Panc1 (cell line): ENCODE data around the gene PALB2.

Experiments used
- POLR2AphosphoS5 ChIP-seq: IDR thresholded peaks from 2 replicates; pipeline ENCODE4 v1.6.1; 2012; ENCODE audit warnings: mild to moderate bottlenecking, low read depth, low read length, moderate library complexity
- TCF7L2 ChIP-seq: IDR thresholded peaks from 2 replicates; pipeline ENCODE4 v1.6.1; 2011; ENCODE audit warnings: mild to moderate bottlenecking, low read depth, low read length, inconsistent platforms
- TF ChIP-seq, protein P1 (sequence below): fragments of 450-650 bp; IDR thresholded peaks from 2 replicates; pipeline ENCODE4 v1.5.1; 2017; ENCODE audit warnings: mild to moderate bottlenecking
- TF ChIP-seq, protein P2 (sequence below), 2 experiments: IDR thresholded peaks; 2 replicates each; pipeline ENCODE4 v1.6.1; 2011 to 2012; ENCODE audit warnings: low read depth in 2 of 2, control low read depth in 1 of 2, low read length in 1 of 2, mild to moderate bottlenecking in 1 of 2, moderate library complexity in 1 of 2; ENCODE audit not compliant: insufficient read depth in 1 of 2

DNA sequence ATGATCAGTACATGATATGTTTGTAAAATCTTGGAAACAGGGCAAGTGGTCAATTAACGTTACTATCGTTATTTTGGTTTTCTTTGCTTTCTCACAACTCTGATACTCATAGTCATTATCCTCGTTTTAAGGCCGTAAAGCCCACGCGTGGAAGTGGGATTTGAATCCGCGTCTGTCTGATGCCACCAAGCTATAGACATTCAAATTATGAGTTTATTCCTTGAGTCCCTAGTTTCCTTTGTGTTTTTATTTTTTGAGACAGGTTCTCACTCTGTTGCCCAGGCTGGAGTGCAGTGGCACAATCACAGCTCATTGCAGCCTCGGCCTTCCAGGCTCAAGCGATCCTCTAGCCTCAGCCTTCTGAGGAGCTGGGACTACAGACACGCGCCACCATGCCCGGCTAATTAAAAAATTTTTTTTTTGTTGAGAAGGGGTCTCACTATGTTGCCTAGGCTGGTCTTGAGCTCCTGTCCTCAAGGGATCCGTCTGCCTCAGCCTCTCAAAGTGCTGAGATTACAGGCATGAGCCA is 1.2 kb upstream of the PALB2 start:
- TF ChIP-seq POLR2AphosphoS5 (no peak), TCF7L2 (no peak)
- TF ChIP-seq, protein P1, sequence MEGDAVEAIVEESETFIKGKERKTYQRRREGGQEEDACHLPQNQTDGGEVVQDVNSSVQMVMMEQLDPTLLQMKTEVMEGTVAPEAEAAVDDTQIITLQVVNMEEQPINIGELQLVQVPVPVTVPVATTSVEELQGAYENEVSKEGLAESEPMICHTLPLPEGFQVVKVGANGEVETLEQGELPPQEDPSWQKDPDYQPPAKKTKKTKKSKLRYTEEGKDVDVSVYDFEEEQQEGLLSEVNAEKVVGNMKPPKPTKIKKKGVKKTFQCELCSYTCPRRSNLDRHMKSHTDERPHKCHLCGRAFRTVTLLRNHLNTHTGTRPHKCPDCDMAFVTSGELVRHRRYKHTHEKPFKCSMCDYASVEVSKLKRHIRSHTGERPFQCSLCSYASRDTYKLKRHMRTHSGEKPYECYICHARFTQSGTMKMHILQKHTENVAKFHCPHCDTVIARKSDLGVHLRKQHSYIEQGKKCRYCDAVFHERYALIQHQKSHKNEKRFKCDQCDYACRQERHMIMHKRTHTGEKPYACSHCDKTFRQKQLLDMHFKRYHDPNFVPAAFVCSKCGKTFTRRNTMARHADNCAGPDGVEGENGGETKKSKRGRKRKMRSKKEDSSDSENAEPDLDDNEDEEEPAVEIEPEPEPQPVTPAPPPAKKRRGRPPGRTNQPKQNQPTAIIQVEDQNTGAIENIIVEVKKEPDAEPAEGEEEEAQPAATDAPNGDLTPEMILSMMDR = no peak
- TF ChIP-seq, protein P2, sequence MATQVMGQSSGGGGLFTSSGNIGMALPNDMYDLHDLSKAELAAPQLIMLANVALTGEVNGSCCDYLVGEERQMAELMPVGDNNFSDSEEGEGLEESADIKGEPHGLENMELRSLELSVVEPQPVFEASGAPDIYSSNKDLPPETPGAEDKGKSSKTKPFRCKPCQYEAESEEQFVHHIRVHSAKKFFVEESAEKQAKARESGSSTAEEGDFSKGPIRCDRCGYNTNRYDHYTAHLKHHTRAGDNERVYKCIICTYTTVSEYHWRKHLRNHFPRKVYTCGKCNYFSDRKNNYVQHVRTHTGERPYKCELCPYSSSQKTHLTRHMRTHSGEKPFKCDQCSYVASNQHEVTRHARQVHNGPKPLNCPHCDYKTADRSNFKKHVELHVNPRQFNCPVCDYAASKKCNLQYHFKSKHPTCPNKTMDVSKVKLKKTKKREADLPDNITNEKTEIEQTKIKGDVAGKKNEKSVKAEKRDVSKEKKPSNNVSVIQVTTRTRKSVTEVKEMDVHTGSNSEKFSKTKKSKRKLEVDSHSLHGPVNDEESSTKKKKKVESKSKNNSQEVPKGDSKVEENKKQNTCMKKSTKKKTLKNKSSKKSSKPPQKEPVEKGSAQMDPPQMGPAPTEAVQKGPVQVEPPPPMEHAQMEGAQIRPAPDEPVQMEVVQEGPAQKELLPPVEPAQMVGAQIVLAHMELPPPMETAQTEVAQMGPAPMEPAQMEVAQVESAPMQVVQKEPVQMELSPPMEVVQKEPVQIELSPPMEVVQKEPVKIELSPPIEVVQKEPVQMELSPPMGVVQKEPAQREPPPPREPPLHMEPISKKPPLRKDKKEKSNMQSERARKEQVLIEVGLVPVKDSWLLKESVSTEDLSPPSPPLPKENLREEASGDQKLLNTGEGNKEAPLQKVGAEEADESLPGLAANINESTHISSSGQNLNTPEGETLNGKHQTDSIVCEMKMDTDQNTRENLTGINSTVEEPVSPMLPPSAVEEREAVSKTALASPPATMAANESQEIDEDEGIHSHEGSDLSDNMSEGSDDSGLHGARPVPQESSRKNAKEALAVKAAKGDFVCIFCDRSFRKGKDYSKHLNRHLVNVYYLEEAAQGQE (IDR thresholded peaks at IDR 0.05; ENCODE audit: insufficient read depth in 1 of 2, low read depth in 2 of 2, low read length in 1 of 2) = no peak
